ENCODE data around the gene IFT43. TPM values are rescaled to one million over a fixed set of nuclear protein-coding genes. Genes with fewer than 3 reads are reported as not detected.

The IFT43 gene
- total and polyA plus RNA-seq, 12 donors: 20.9 to 101 (median 30.2) TPM

DNA sequence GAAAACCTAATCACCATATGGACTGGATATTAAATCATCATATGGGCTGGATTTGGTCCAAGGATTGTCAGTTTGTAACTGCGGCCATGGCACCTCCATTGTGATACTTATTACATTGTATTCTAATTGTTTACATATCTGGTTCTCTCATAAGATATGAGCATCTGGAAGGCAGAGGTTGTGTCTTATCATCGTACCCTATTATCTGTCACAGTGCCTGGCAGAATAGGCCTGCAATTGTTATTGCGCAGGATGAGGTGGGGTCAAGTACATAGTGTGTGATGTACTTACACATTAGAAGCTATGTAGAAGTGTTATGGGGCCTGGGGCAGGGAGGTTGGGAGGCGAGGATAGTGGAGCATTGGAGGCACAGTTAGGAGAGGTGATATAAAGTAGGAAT, 4.7 kb downstream of the IFT43 start:
- H3K4me1 ChIP-seq (replicated peaks in 1 of 2): peaks cover 8 to 18% of the 10 kb centered on the region in 2 donors
- H3K36me3 ChIP-seq (replicated peaks in 1 of 2): peaks cover 0 to 5% of the 10 kb centered on the region in 2 donors

GRCh38 chr14:75991753-75992152, 6.2 kb downstream of the IFT43 start:
- Histone ChIP-seq H3K4me3 (no peak overlapping the region), H3K27me3 (no peaks in the 10 kb centered on the region), H3K27ac (no peak overlapping the region), H3K36me3 (replicated peaks in 1 of 2) (peaks cover 0 to 7% of the 10 kb centered on the region in 2 donors), H3K4me1 (replicated peaks in 1 of 2) (peaks cover 2 to 8% of the 10 kb centered on the region in 2 donors), H3K9me3 (replicated peaks in 1 of 3) (no peaks in the 10 kb centered on the region)
- WGBS, 4 donors: 82 to 88% (median 84%) methylated on average over 4 of the region's 4 CpGs
- no peak for DNase-seq
- TF ChIP-seq POLR2A (IDR thresholded peaks at IDR 0.05): no peak
- TF ChIP-seq, protein P1, sequence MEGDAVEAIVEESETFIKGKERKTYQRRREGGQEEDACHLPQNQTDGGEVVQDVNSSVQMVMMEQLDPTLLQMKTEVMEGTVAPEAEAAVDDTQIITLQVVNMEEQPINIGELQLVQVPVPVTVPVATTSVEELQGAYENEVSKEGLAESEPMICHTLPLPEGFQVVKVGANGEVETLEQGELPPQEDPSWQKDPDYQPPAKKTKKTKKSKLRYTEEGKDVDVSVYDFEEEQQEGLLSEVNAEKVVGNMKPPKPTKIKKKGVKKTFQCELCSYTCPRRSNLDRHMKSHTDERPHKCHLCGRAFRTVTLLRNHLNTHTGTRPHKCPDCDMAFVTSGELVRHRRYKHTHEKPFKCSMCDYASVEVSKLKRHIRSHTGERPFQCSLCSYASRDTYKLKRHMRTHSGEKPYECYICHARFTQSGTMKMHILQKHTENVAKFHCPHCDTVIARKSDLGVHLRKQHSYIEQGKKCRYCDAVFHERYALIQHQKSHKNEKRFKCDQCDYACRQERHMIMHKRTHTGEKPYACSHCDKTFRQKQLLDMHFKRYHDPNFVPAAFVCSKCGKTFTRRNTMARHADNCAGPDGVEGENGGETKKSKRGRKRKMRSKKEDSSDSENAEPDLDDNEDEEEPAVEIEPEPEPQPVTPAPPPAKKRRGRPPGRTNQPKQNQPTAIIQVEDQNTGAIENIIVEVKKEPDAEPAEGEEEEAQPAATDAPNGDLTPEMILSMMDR (IDR thresholded peaks at IDR 0.05): no peak
- intact Hi-C loops (cut with DNase I): no loop called here

More for the DNA sequence above, 4.7 kb downstream of the IFT43 start:
- H3K27me3 ChIP-seq: no peaks in the 10 kb centered on the region
- intact Hi-C loops (cut with DNase I): no loop called here
- DNase-seq: no peak
- no peak for TF ChIP-seq POLR2A (IDR thresholded peaks at IDR 0.05)
- TF ChIP-seq, protein P1 (IDR thresholded peaks at IDR 0.05): no peak
- H3K9me3 ChIP-seq (replicated peaks in 1 of 3): no peaks in the 10 kb centered on the region
- peak overlapping the region in 1 of 5 donors; percentile 83 for H3K27ac ChIP-seq
- no peak overlapping the region for H3K4me3 ChIP-seq
- 90 to 94% (median 92%) methylated on average over 4 of the region's 4 CpGs for WGBS, 4 donors

DNA sequence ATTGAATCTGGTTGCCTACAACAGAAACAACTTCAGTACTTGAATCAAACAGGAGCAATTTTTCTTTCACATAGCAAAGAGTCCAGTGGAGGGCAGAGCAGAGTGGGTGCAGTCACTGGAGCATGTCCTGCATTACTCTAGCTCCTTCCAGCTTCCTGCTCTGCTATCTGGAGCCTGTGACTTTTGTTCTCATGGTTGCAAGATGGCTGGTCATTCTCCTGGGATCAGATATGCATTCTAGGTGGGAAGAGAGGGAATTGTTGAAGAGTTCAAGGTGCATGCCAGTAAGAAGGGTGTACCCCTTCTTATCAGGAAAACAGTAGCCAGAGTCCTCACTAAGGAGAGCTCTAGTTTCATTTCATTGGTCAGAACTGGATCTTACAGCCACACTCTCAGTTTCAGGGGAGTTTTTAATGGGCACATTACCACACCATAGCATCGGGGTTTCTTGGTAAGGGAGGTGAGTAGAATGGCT, 8.0 kb downstream of the IFT43 start:
- no peak for TF ChIP-seq POLR2A (IDR thresholded peaks at IDR 0.05)
- TF ChIP-seq, protein P1 (IDR thresholded peaks at IDR 0.05): no peak
- no peak for DNase-seq
- Histone ChIP-seq H3K36me3 (replicated peaks in 1 of 2) (peaks cover 0 to 10% of the 10 kb centered on the region in 2 donors), H3K4me1 (replicated peaks in 1 of 2) (peaks cover 0 to 2% of the 10 kb centered on the region in 2 donors), H3K27me3 (no peaks in the 10 kb centered on the region), H3K27ac (no peak overlapping the region), H3K4me3 (no peak overlapping the region), H3K9me3 (replicated peaks in 1 of 3) (no peaks in the 10 kb centered on the region)
- WGBS, 4 donors: 86 to 100% (median 90%) methylated on average over 1 of the region's 1 CpG
- intact Hi-C loops (cut with DNase I): no loop called here

DNA sequence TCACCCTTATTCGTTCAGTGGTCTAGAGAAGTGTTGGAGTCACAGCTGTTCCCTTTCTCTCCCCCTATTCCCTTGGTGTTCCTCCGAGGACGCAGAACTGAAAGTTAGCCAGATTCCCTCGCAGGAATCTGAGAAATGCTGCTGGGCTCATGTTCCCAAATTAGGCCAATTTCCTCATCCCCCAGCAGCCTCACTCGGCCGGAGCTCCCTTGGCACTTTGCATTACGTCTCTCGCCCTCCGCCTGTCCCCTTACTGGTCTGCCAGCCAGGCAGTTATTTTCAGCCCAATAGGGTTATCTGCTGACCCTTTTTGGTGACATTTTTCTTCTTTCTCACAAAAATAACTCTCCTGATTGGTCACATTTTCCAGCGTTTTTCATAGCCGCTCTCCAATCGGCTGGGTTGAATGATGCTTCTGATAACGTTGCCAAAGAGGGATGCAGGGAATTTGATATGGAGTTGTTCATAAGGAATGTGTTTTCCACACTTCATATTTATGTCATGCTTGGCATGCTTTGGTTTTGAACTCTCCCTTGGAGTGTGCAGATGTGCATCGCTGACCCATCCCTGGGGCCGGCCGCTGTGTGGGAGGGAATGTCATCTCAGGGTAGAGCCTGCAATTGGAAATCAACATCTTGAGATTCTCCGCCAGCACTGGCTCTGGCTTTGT, 9.9 kb downstream of the IFT43 start:
- intact Hi-C loops (cut with DNase I): no loop called here
- Histone ChIP-seq H3K9me3 (replicated peaks in 1 of 3) (no peaks in the 10 kb centered on the region), H3K27me3 (no peaks in the 10 kb centered on the region), H3K4me1 (replicated peaks in 1 of 2) (peaks cover 0 to 4% of the 10 kb centered on the region in 2 donors), H3K4me3 (no peak overlapping the region), H3K36me3 (replicated peaks in 1 of 2) (peaks cover 0 to 20% of the 10 kb centered on the region in 2 donors), H3K27ac (peak overlapping the region in 3 of 5 donors; percentile 56 to 72 (median 64))
- whole genome bisulfite sequencing, 4 donors: 71 to 80% (median 76%) methylated on average over 15 to 17 of the region's 17 CpGs
- TF ChIP-seq, protein P1 (IDR thresholded peaks at IDR 0.05): no peak
- no peak for TF ChIP-seq POLR2A (IDR thresholded peaks at IDR 0.05)
- peak in 5 of 7 donors; percentile 29 to 78 (median 46) for DNase-seq
